Measurements from ENCODE around the gene YWHAE. TPM values are rescaled to one million over a fixed set of nuclear protein-coding genes. Genes with fewer than 3 reads are reported as not detected.
"Not testable (repeated sequence)": the region's sequence is repeated elsewhere in the genome, so short reads cannot be mapped to it uniquely, and the experiment has no call there.

YWHAE gene
- total and polyA plus RNA-seq, 9 donors = 288 to 589 (median 452) TPM

DNA sequence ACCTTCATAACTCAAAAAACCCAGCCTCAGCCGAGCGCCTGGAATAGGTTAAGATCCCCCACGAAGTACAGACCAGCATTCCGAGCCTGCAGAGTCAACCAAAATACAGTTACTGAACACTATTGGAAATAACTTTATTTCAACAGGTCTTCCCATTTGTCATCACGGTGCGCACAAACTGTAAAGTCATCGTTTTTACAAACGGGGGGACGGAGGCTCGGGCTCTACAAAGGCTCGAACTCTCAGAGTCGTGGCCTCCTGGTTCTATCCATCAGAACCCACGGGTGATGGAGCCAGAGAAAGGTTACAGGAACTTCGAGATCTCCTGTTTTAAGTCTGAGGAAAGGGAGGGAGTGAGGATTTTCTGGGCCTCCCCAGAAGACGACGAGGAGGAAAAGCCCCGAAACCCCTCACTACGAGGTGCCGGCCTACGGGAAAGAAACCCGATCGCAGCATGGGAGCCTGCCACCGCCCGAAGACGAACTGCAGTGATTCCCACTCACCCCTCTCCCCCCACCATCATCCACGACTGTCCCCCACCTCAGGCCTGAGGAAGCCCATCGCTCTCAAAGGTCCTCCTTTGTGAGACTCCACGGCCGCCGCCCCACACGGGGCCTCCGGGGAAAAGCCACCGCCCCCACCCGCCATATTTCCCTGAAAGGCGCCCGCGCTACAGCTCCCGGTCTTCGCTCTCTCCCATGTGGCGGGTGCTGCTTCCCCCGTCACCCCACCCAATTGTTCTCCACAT is 917 bp downstream of the YWHAE start:
- Histone ChIP-seq H3K4me1 (ENCODE audit: insufficient read depth) (peaks cover 16% of the 10 kb centered on the region), H3K27me3 (no peaks in the 10 kb centered on the region), H3K9me3 (no peaks in the 10 kb centered on the region), H3K27ac (peak overlapping the region; percentile 93 to 95), H3K4me3 (peak overlapping the region; percentile 69), H3K36me3 (no peaks in the 10 kb centered on the region)
- peak in 1 of 5 donors; percentile 33 for DNase-seq
- no peak for TF ChIP-seq EP300 (IDR thresholded peaks at IDR 0.05)
- TF ChIP-seq POLR2A (IDR thresholded peaks at IDR 0.05) = no peak
- TF ChIP-seq, protein P1, sequence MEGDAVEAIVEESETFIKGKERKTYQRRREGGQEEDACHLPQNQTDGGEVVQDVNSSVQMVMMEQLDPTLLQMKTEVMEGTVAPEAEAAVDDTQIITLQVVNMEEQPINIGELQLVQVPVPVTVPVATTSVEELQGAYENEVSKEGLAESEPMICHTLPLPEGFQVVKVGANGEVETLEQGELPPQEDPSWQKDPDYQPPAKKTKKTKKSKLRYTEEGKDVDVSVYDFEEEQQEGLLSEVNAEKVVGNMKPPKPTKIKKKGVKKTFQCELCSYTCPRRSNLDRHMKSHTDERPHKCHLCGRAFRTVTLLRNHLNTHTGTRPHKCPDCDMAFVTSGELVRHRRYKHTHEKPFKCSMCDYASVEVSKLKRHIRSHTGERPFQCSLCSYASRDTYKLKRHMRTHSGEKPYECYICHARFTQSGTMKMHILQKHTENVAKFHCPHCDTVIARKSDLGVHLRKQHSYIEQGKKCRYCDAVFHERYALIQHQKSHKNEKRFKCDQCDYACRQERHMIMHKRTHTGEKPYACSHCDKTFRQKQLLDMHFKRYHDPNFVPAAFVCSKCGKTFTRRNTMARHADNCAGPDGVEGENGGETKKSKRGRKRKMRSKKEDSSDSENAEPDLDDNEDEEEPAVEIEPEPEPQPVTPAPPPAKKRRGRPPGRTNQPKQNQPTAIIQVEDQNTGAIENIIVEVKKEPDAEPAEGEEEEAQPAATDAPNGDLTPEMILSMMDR (IDR thresholded peaks at IDR 0.05) = no peak
- intact Hi-C loops (cut with DNase I) = no loop called here
- WGBS, 3 donors = 0 to 1% (median 1%) methylated on average over 40 to 41 of the region's 41 CpGs

- H3K4me1 ChIP-seq (ENCODE audit: insufficient read depth) = peaks cover 18% of the 10 kb centered on the region
Observed at GRCh38 chr17:1398028-1398427, 2.0 kb downstream of the YWHAE start.

DNA sequence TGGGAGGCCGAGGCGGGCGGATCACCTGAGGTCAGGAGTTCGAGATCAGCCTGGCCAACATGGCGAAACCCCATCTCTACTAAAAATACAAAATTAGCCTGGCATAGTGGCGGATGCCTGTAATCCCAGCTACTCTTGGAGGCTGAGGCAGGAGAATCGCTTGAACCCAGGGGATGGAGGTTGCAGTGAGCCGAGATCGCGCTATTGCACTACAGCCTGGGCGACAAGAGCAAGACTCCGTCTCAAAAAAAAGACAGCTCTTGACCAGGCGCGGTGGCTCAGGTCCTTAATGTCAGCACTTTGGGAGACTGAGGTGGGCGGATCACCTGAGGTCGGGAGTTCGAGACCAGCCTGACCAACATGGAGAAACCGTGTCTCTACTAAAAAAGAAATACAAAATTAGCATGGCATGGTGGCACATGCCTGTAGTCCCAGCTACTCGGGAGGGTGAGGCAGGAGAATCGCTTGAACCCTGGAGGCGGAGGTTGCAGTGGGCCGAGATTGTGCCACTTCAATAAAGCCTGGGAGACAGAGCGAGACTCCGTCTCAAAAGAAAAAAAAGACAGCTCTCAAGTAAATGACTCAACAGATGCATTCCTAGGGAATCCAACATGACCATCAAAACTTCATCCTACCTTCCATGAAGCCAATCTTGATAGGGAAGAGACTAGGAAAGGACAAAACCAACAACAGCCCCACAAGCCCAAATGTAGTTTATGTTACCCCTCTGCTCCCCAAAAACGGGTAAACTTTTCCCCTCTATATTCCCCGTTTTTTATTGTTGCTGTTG is 4.0 kb downstream of the YWHAE start:
- intact Hi-C loops (cut with DNase I); H3K27me3 ChIP-seq; H3K27ac ChIP-seq; H3K36me3 ChIP-seq; H3K4me3 ChIP-seq; H3K9me3 ChIP-seq: not testable (repeated sequence)
- peak in 1 of 5 donors; percentile 28 for DNase-seq
- 72 to 85% (median 78%) methylated on average over 26 of the region's 26 CpGs for WGBS, 3 donors
- H3K4me1 ChIP-seq (ENCODE audit: insufficient read depth) = peaks cover 24% of the 10 kb centered on the region

More at GRCh38 chr17:1398028-1398427, 2.0 kb downstream of the YWHAE start:
- DNase-seq = peak in 1 of 5 donors; percentile 18
- 1 to 2% (median 1%) methylated on average over 2 of the region's 2 CpGs for WGBS, 3 donors
- H3K27me3 ChIP-seq = no peaks in the 10 kb centered on the region
- TF ChIP-seq POLR2A (IDR thresholded peaks at IDR 0.05) (no peak), EP300 (IDR thresholded peaks at IDR 0.05) (no peak)
- TF ChIP-seq, protein P1 (IDR thresholded peaks at IDR 0.05) = no peak
- intact Hi-C loops (cut with DNase I) = no loop called here
- no peaks in the 10 kb centered on the region for H3K9me3 ChIP-seq
- H3K27ac ChIP-seq = peak overlapping the region in 1 of 2 donors; percentile 93
- no peaks in the 10 kb centered on the region for H3K36me3 ChIP-seq
- H3K4me3 ChIP-seq = peak overlapping the region; percentile 69

DNA sequence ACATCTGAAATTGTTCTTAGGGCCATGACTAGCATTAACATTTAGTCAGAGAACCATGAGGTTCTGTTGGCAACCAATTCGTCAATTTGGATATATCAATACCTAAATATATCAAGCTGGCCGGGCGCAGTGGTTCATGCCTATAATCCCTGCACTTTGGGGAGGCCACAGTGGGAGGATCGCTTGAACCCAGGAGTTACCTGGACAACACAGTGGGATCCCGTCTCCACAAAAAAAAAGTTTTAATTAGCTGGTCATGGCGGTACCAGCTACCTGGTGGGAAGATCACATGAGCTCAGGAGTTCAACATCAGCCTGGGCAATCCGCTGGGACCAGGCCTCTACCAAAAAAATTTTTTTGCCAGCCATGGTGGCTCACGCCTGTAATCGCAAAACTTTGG is 8.4 kb downstream of the YWHAE start:
- Histone ChIP-seq H3K36me3 (no peaks in the 10 kb centered on the region), H3K27ac (no peak overlapping the region), H3K27me3 (no peaks in the 10 kb centered on the region), H3K4me1 (ENCODE audit: insufficient read depth) (peaks cover 23% of the 10 kb centered on the region), H3K4me3 (no peak overlapping the region), H3K9me3 (no peaks in the 10 kb centered on the region)
- DNase-seq = no peak
- intact Hi-C loops (cut with DNase I) = no loop called here
- WGBS, 3 donors = 86 to 90% (median 89%) methylated on average over 9 of the region's 9 CpGs
- TF ChIP-seq EP300 (IDR thresholded peaks at IDR 0.05) (no peak), POLR2A (IDR thresholded peaks at IDR 0.05) (no peak)
- TF ChIP-seq, protein P1 (IDR thresholded peaks at IDR 0.05) = no peak

Data from ovary (tissue), 9 donors.